K562 (cell line): ENCODE results near the gene OVOL3. TPM values are rescaled to one million over a fixed set of nuclear protein-coding genes. Genes with fewer than 3 reads are reported as not detected.

ENCODE experiments used
- ATAC-seq: fragments of 200-7000 bp; cut with Tn5 transposase; 3 replicates; pipeline ENCODE4 v1.9.1; 2020; ENCODE audit warnings: moderate library complexity
- BruUV-seq: library from RNA; stranded (reverse); fragments of 400-500 nt; replicated peaks from 2 replicates; lab custom pipeline; 2021; lab: Mats Ljungman, UMichigan
- CTCF ChIA-PET: fragments of 300-600 bp; formaldehyde crosslinking; extraction: SDS; loops from one replicate; lab custom pipeline; 2021; ENCODE audit warnings: low intra/inter-chr PET ratio; lab: Yijun Ruan, JAX
- POLR2A ChIA-PET: fragments of 300-600, 350-650 bp; sonication (Branson Sonifier 250); formaldehyde crosslinking; extraction: SDS; loops from one replicate; lab custom pipeline; 2021; ENCODE audit warnings: antibody characterized with exemption, inconsistent platforms; lab: Yijun Ruan, JAX
- DNase-seq, 4 experiments: peaks; one replicate each; pipeline versions ENCODE4 v3.0.0 to v3.0.0-alpha.2; 2011 to 2018; ENCODE audit warnings: low spot score in 3 of 4, mixed read lengths in 3 of 4; ENCODE audit errors: extremely low read depth in 1 of 4
- FAIRE-seq: peaks from 2 replicates; lab custom pipeline; 2011; peaks lifted over from hg19 to GRCh38; lab: Jason Lieb, UNC
- H2AFZ ChIP-seq: 2 replicates; pipeline ENCODE4 v1.6.0; 2011; ENCODE audit warnings: low read depth, low read length, control low read depth, inconsistent platforms
- H3K27ac ChIP-seq: fragments of 200-600 bp; 3 replicates; pipeline ENCODE4 v1.8.0; 2011; ENCODE audit warnings: low read depth, mild to moderate bottlenecking, control low read depth, inconsistent platforms, low read length, moderate library complexity, mixed read lengths; ENCODE audit errors: extremely low read depth
- H3K27me3 ChIP-seq, 2 experiments: fragments of 300-600 bp in 1 of 2; 2 replicates in 1 of 2; 3 replicates in 1 of 2; pipeline versions ENCODE4 v1.6.0 to v1.8.0; 2011; ENCODE audit warnings: inconsistent platforms in 2 of 2, low read length in 2 of 2, mild to moderate bottlenecking in 1 of 2, mixed read lengths in 1 of 2, moderate library complexity in 1 of 2; ENCODE audit not compliant: control insufficient read depth in 2 of 2, insufficient read depth in 2 of 2
- H3K36me3 ChIP-seq: fragments of 300-600 bp; 3 replicates; pipeline ENCODE4 v1.8.0; 2011; ENCODE audit warnings: mild to moderate bottlenecking, low read length, inconsistent platforms; ENCODE audit not compliant: control insufficient read depth, insufficient read depth
- H3K4me1 ChIP-seq, 2 experiments: fragments of 200-600 bp in 1 of 2; replicated peaks in 1 of 2; 2 replicates in 1 of 2; 3 replicates in 1 of 2; pipeline versions ENCODE4 v1.5.1 to v1.8.0; 2011; ENCODE audit warnings: inconsistent platforms in 2 of 2, low read length in 2 of 2, mild to moderate bottlenecking in 1 of 2, mixed read lengths in 1 of 2, moderate library complexity in 1 of 2; ENCODE audit not compliant: control insufficient read depth in 2 of 2, insufficient read depth in 2 of 2
- H3K4me2 ChIP-seq: 2 replicates; pipeline ENCODE4 v1.6.1; 2011; ENCODE audit warnings: low read length, control low read depth, inconsistent platforms, mixed read lengths; ENCODE audit not compliant: insufficient read depth
- H3K4me3 ChIP-seq: fragments of 200-600 bp; sonication (generic), shearing (Covaris generic); 2 replicates; pipeline ENCODE4 v1.5.1; 2016; ENCODE audit warnings: control low read depth, inconsistent platforms
- H3K79me2 ChIP-seq: fragments of 200-600 bp; 3 replicates; pipeline ENCODE4 v1.8.0; 2011; ENCODE audit warnings: low read length, inconsistent platforms; ENCODE audit not compliant: control insufficient read depth, insufficient read depth
- H3K9ac ChIP-seq, 2 experiments: 2 replicates each; pipeline versions ENCODE4 v1.6.0 to v1.6.1; 2011; ENCODE audit warnings: low read depth in 2 of 2, low read length in 2 of 2, control low read depth in 1 of 2, inconsistent platforms in 1 of 2, mild to moderate bottlenecking in 1 of 2, mixed read lengths in 1 of 2; ENCODE audit not compliant: insufficient read depth in 1 of 2
- H3K9me1 ChIP-seq: one replicate; pipeline ENCODE4 v1.6.0; 2011; ENCODE audit warnings: inconsistent platforms, mild to moderate bottlenecking, low read length, moderate library complexity; ENCODE audit not compliant: control insufficient read depth, insufficient read depth
- H3K9me3 ChIP-seq: replicated peaks from 2 replicates; pipeline ENCODE4 v1.5.1; 2011; ENCODE audit warnings: low read depth, low read length, inconsistent platforms; ENCODE audit not compliant: control insufficient read depth, insufficient read depth
- H4K20me1 ChIP-seq: replicated peaks from 2 replicates; pipeline ENCODE4 v1.6.1; 2011; ENCODE audit warnings: low read length, inconsistent platforms, mixed read lengths; ENCODE audit not compliant: control insufficient read depth, insufficient read depth
- CAMTA2 ChIP-seq: fragments of 250-450 bp; sonication (Bioruptor Pico); conservative IDR thresholded peaks from 2 replicates; pipeline ENCODE4 v1.5.1; 2022
- E2F6 ChIP-seq, 2 experiments: IDR thresholded peaks; 2 replicates each; pipeline ENCODE4 v1.6.1; 2011; ENCODE audit warnings: borderline replicate concordance in 1 of 2, control low read depth in 1 of 2, low read depth in 1 of 2, low read length in 1 of 2, mild to moderate bottlenecking in 1 of 2, mixed read lengths in 1 of 2, moderate library complexity in 1 of 2; ENCODE audit not compliant: insufficient read depth in 1 of 2, insufficient read length in 1 of 2, poor library complexity in 1 of 2, severe bottlenecking in 1 of 2; ENCODE audit errors: extremely low read depth in 1 of 2
- FIP1L1 ChIP-seq: fragments of 200-400 bp; formaldehyde crosslinking; IDR thresholded peaks from 2 replicates; pipeline ENCODE4 v1.6.1; 2018; ENCODE audit warnings: mild to moderate bottlenecking, low read depth, low read length; ENCODE audit not compliant: poor library complexity, severe bottlenecking
- FOSL1 ChIP-seq: fragments of 200-800 bp; sonication (Bioruptor generic); conservative IDR thresholded peaks from 2 replicates; pipeline ENCODE4 v1.6.1; 2016; ENCODE audit warnings: missing genetic modification characterization, missing compliant biosample characterization
- HMGXB4 ChIP-seq: sonication (generic); formaldehyde crosslinking; IDR thresholded peaks from 2 replicates; pipeline ENCODE4 v1.8.1; 2023; ENCODE audit warnings: mild to moderate bottlenecking, missing genetic modification reagents
- NCOA6 ChIP-seq: fragments of 450-650 bp; IDR thresholded peaks from 2 replicates; pipeline ENCODE4 v1.6.1; 2017; ENCODE audit warnings: mild to moderate bottlenecking
- NCOR1 ChIP-seq: fragments of 450-650 bp; IDR thresholded peaks from 2 replicates; pipeline ENCODE4 v1.6.1; 2016; ENCODE audit warnings: mild to moderate bottlenecking, moderate library complexity
- NONO ChIP-seq, 2 experiments: fragments of 200-400 bp in 1 of 2; fragments of 450-650 bp in 1 of 2; formaldehyde crosslinking in 1 of 2; IDR thresholded peaks; 2 replicates each; pipeline ENCODE4 v1.6.1; 2017; ENCODE audit warnings: low read depth in 2 of 2, mild to moderate bottlenecking in 2 of 2, moderate library complexity in 2 of 2, low read length in 1 of 2
- PURB ChIP-seq: sonication (generic); formaldehyde crosslinking; IDR thresholded peaks from 2 replicates; pipeline ENCODE4 v1.9.0; 2021; ENCODE audit warnings: low read depth, mild to moderate bottlenecking, missing genetic modification reagents
- RAD51 ChIP-seq: fragments of 450-650 bp; IDR thresholded peaks from 2 replicates; pipeline ENCODE4 v1.7.1; 2016; ENCODE audit warnings: low read depth, mild to moderate bottlenecking, borderline replicate concordance
- SRSF3 ChIP-seq: fragments of 200-400 bp; formaldehyde crosslinking; IDR thresholded peaks from 2 replicates; pipeline ENCODE4 v1.6.1; 2016; ENCODE audit warnings: mild to moderate bottlenecking, low read length, moderate library complexity; ENCODE audit not compliant: insufficient read depth
- ZBTB33 ChIP-seq: sonication (generic); formaldehyde crosslinking; IDR thresholded peaks from 2 replicates; pipeline ENCODE4 v1.8.1; 2023; ENCODE audit warnings: mild to moderate bottlenecking, missing genetic modification reagents
- ZFX ChIP-seq: sonication (generic); formaldehyde crosslinking; IDR thresholded peaks from 2 replicates; pipeline ENCODE4 v1.8.0; 2022; ENCODE audit warnings: mild to moderate bottlenecking, missing genetic modification reagents, moderate library complexity
- ZKSCAN1 ChIP-seq: fragments of 150-350 bp; IDR thresholded peaks from 2 replicates; pipeline ENCODE4 v1.6.1; 2016; ENCODE audit warnings: low read depth, low read length
- ZNF12 ChIP-seq: sonication (generic); formaldehyde crosslinking; IDR thresholded peaks from 2 replicates; pipeline ENCODE4 v1.4.0; 2020; ENCODE audit warnings: mild to moderate bottlenecking, missing genetic modification reagents
- ZNF146 ChIP-seq: IDR thresholded peaks from one replicate; pipeline ENCODE4 v1.6.1; 2018; ENCODE audit warnings: missing compliant biosample characterization; ENCODE audit not compliant: unreplicated experiment
- ZNF311 ChIP-seq: fragments of 250-450 bp; sonication (Bioruptor Pico); IDR thresholded peaks from 2 replicates; pipeline ENCODE4 v1.4.0; 2020; ENCODE audit warnings: mild to moderate bottlenecking, moderate library complexity
- WGBS: fragments of 100-300 bp; shearing (Covaris generic); methylation state at CpG from one replicate; pipeline ENCODE4 v1.1.6; 2016; ENCODE audit warnings: low coverage, mixed read lengths; ENCODE audit not compliant: insufficient coverage; ENCODE audit errors: missing lambda C conversion rate; 5-methylcytosine and 5-hydroxymethylcytosine counted together
- in situ Hi-C: fragments of 300-500 bp; cut with MboI; formaldehyde crosslinking; loops from 4 replicates; pipeline ENCODE4 v1.15.0; 2018; ENCODE audit warnings: inconsistent platforms, mixed read lengths
- intact Hi-C: fragments of 100-400 bp; cut with micrococcal nuclease; formaldehyde crosslinking; loops from 2 replicates; pipeline ENCODE4 v1.14.2; 2022
- polyA plus RNA-seq, 8 experiments: library from polyadenylated mRNA; depleted of rRNA in 4 of 8; stranded (reverse) in 5 of 8; unstranded in 3 of 8; fragments of >200 nt; fragmentation: Nextera tagmentation in 2 of 8; fragmentation: Illumina TruSeq in 1 of 8; extraction: Ambion mirVana in 2 of 8; extraction: Trizol in 1 of 8; gene quantifications; 2 replicates each; pipeline versions ENCODE4 v1.2.1 to v1.2.3, GENCODE V29; 2011 to 2014; ENCODE audit warnings: inconsistent platforms in 1 of 8, missing spikeins in 1 of 8
- total RNA-seq, 7 experiments: library from RNA; depleted of rRNA in 6 of 7; stranded (reverse); fragments of >200 nt in 6 of 7; fragmentation: Illumina TruSeq in 2 of 7; extraction: Trizol in 2 of 7; gene quantifications; 2 replicates each; pipeline versions ENCODE4 v1.2.1 to v1.2.3, GENCODE V29; 2011 to 2021; ENCODE audit warnings: low replicate concordance in 1 of 7

The OVOL3 gene
- total and polyA plus RNA-seq, 9 of the 15 experiments (the other 6 are each of a cell fraction or from before 2014, with no cell fraction given) = not detected

GRCh38 chr19:36120984-36121358, 10.0 kb downstream of the OVOL3 start (continued):
- no peak for TF ChIP-seq NCOR1
- TF ChIP-seq SRSF3 = no peak

- in situ Hi-C loops = no loop called here
- Histone ChIP-seq H2AFZ (no peak overlapping the region), H3K27ac (no peak overlapping the region), H3K27me3 (no peaks in the 10 kb centered on the region), H3K4me1 (peaks cover 0 to 15% of the 10 kb centered on the region in 2 experiments; a peak in 1 of 5 replicates), H3K9ac (peak overlapping the region in 1 of 2 experiments; percentile 52; a peak in 1 of 4 replicates), H3K9me1 (no peaks in the 10 kb centered on the region), H3K9me3 (no peaks in the 10 kb centered on the region), H3K4me3 (no peak overlapping the region), H3K4me2 (no peak overlapping the region), H3K79me2 (no peaks in the 10 kb centered on the region), H4K20me1 (no peaks in the 10 kb centered on the region), H3K36me3 (peaks cover 10% of the 10 kb centered on the region; the same call in 1 of the 3 replicates)
- 91% methylated on average over 19 of the region's 49 CpGs for WGBS
- FAIRE-seq (no peak), ATAC-seq (no peak), DNase-seq (no peak)
- intact Hi-C loops = no loop called here
- CTCF ChIA-PET = no interaction called here
- POLR2A ChIA-PET = no interaction called here
- no TSS peak for BruUV-seq
- TF ChIP-seq ZBTB33 (CRISPR knock-in tag) (peak; percentile 92), ZNF12 (no peak), E2F6 (IDR thresholded peaks at IDR 0.05; ENCODE audit: borderline replicate concordance in 1 of 2, extremely low read depth in 1 of 2, insufficient read depth in 1 of 2, insufficient read length in 1 of 2, low read depth in 1 of 2, low read length in 1 of 2, poor library complexity in 1 of 2, severe bottlenecking in 1 of 2) (peak in 1 of 2 experiments; percentile 19), ZFX (CRISPR knock-in tag) (no peak), ZKSCAN1 (no peak), NCOA6 (no peak), ZNF311 (CRISPR knock-in tag) (no peak), CAMTA2 (CRISPR knock-in tag) (no peak), FOSL1 (no peak), FIP1L1 (no peak), ZNF146 (CRISPR knock-in tag) (no peak), PURB (CRISPR knock-in tag) (no peak), RAD51 (no peak), NONO (IDR thresholded peaks at IDR 0.05; ENCODE audit: low read depth in 2 of 2, low read length in 1 of 2) (no peak), HMGXB4 (CRISPR knock-in tag) (no peak)
Observed at GRCh38 chr19:36121486-36122124, 10.7 kb downstream of the OVOL3 start.
